HepG2 (cell line): Measurements from ENCODE around the gene ESRP2. TPM values are rescaled to one million over a fixed set of nuclear protein-coding genes. Genes with fewer than 3 reads are reported as not detected.

Experiments
- ASH2L ChIP-seq: fragments of 300-600, 200-600 bp; sonication (generic); IDR thresholded peaks from 2 replicates; pipeline ENCODE4 v1.7.0; 2017; ENCODE audit warnings: low read depth, mild to moderate bottlenecking, moderate library complexity, mixed read lengths, low read length; ENCODE audit not compliant: insufficient read length
- CBX5 ChIP-seq: sonication (generic); formaldehyde crosslinking; IDR thresholded peaks from 2 replicates; pipeline ENCODE4 v1.4.0; 2020; ENCODE audit warnings: missing genetic modification reagents, borderline replicate concordance
- KDM6A ChIP-seq: IDR thresholded peaks from 2 replicates; pipeline ENCODE4 v1.6.1; 2016; ENCODE audit warnings: low read depth
- MAF1 ChIP-seq: sonication (generic); formaldehyde crosslinking; IDR thresholded peaks from 2 replicates; pipeline ENCODE4 v1.5.0; 2020; ENCODE audit warnings: missing genetic modification reagents, borderline replicate concordance
- NFKBIZ ChIP-seq: IDR thresholded peaks from 2 replicates; pipeline ENCODE4 v1.6.1; 2018; ENCODE audit warnings: missing genetic modification reagents, missing compliant biosample characterization
- PREB ChIP-seq: sonication (generic); formaldehyde crosslinking; IDR thresholded peaks from 2 replicates; pipeline ENCODE4 v1.4.0; 2020; ENCODE audit warnings: missing genetic modification reagents
- SP5 ChIP-seq: IDR thresholded peaks from 2 replicates; pipeline ENCODE4 v1.6.1; 2016; ENCODE audit warnings: low read depth, borderline replicate concordance
- TERF1 ChIP-seq: sonication (generic); formaldehyde crosslinking; IDR thresholded peaks from 2 replicates; pipeline ENCODE4 v1.8.0; 2022; ENCODE audit warnings: mild to moderate bottlenecking, missing genetic modification reagents, moderate library complexity
- ZBTB40 ChIP-seq, 2 experiments: fragments of 450-650 bp in 1 of 2; sonication (generic) in 1 of 2; formaldehyde crosslinking in 1 of 2; IDR thresholded peaks; 2 replicates each; pipeline versions ENCODE4 v1.6.1 to v1.8.0; 2016 to 2022; ENCODE audit warnings: antibody characterized with exemption in 1 of 2, mild to moderate bottlenecking in 1 of 2, missing genetic modification reagents in 1 of 2
- ZNF235 ChIP-seq: sonication (generic); formaldehyde crosslinking; IDR thresholded peaks from 2 replicates; pipeline ENCODE4 v1.8.1; 2023; ENCODE audit warnings: mild to moderate bottlenecking, missing genetic modification reagents, borderline replicate concordance
- ZNF260 ChIP-seq: sonication (generic); formaldehyde crosslinking; IDR thresholded peaks from 2 replicates; pipeline ENCODE4 v1.4.0; 2020; ENCODE audit warnings: missing genetic modification reagents, low read depth, mild to moderate bottlenecking, borderline replicate concordance
- ZNF556 ChIP-seq: sonication (generic); formaldehyde crosslinking; IDR thresholded peaks from 2 replicates; pipeline ENCODE4 v1.4.0; 2020; ENCODE audit warnings: mild to moderate bottlenecking, missing genetic modification reagents, borderline replicate concordance
- ZNF615 ChIP-seq: sonication (generic); formaldehyde crosslinking; IDR thresholded peaks from 2 replicates; pipeline ENCODE4 v1.5.0; 2020; ENCODE audit warnings: mild to moderate bottlenecking, missing genetic modification reagents, borderline replicate concordance
- polyA plus RNA-seq, 8 experiments: library from polyadenylated mRNA; depleted of rRNA in 3 of 8; stranded (reverse) in 7 of 8; unstranded in 1 of 8; fragments of >200 nt; fragmentation: Illumina TruSeq in 4 of 8; extraction: Trizol in 4 of 8; gene quantifications; 2 replicates each; pipeline versions ENCODE4 v1.2.1 to v1.2.3, GENCODE V29; 2011 to 2016; ENCODE audit warnings: low read depth in 4 of 8, missing spikeins in 1 of 8, mixed read lengths in 1 of 8; ENCODE audit not compliant: insufficient read depth in 1 of 8
- total RNA-seq, 5 experiments: library from RNA; depleted of rRNA; stranded (reverse); fragments of >200 nt; fragmentation: Illumina TruSeq; extraction: Trizol; gene quantifications; 2 replicates each; pipeline ENCODE4 v1.2.3, GENCODE V29; 2016; ENCODE audit warnings: low read depth in 1 of 5
- TF ChIP-seq, protein P1 (sequence below): sonication (generic); formaldehyde crosslinking; IDR thresholded peaks from 2 replicates; pipeline ENCODE4 v1.5.1; 2020; ENCODE audit warnings: missing genetic modification reagents, mild to moderate bottlenecking, borderline replicate concordance

ESRP2 gene
- total and polyA plus RNA-seq, 2 of the 13 experiments (the other 11 are each of a cell fraction or from before 2014, with no cell fraction given): 21.1 to 32.4 TPM

DNA sequence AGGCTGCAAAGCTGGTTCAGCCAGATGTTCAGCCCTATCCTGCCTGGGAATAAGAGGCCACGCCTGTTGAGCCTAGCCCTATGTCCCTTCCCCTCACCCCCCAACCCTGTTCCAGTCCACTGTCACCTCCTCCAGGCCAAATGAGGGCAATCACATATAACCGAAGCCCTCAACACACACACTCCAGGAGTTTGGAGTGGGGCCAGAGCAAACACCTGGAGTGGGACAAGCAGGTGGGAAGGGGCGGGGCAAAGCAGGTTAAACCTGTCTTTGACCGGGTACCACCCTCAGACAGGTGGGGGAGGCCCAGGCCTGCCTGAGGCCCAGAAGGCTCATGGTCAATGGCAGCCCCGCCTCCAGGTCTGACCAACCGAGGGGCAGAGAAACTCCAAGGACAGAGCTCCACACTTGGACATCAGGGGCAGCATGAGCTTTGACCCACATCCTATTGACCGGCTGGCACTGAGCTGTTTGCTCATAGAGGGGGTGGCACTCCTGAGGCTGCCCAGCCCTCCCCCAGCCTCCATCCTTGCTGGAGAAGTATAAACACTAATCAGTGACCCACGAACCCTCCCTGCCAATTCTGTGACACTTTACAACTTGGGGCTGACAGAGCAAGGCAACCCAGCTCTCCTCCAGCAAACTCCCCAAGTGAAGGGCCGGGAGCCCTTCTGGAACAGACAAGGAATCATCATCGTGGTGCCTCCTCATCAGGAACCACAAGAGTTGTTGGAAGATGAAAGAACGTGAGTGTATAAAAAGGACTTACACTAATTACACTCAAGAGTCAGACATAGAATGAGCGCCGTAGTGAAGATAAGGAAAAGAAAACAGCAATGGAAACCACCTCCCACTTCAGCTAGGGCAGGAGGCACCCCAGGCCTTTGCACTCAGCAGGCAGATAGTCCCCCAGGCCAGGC, 1.5 kb downstream of the ESRP2 start (continued):
- TF ChIP-seq PREB (no peak), CBX5 (CRISPR knock-in tag) (peak; percentile 75), MAF1 (CRISPR knock-in tag) (no peak), ZBTB40 (IDR thresholded peaks at IDR 0.05) (no peak), ZBTB40 (CRISPR knock-in tag; IDR thresholded peaks at IDR 0.05) (no peak), ZNF615 (peak; percentile 52; the same call in 1 of the 2 replicates), ASH2L (peak; percentile 57), KDM6A (CRISPR knock-in tag) (peak; percentile 88), TERF1 (CRISPR knock-in tag) (no peak), ZNF235 (CRISPR knock-in tag) (no peak), NFKBIZ (CRISPR knock-in tag) (peak; percentile 70; the same call in 1 of the 2 replicates), ZNF556 (CRISPR knock-in tag) (peak; percentile 82; the same call in 1 of the 2 replicates), SP5 (CRISPR knock-in tag) (peak; percentile 98), ZNF260 (CRISPR knock-in tag) (no peak)
- TF ChIP-seq, protein P1, sequence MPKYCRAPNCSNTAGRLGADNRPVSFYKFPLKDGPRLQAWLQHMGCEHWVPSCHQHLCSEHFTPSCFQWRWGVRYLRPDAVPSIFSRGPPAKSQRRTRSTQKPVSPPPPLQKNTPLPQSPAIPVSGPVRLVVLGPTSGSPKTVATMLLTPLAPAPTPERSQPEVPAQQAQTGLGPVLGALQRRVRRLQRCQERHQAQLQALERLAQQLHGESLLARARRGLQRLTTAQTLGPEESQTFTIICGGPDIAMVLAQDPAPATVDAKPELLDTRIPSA (CRISPR knock-in tag): no peak; the same call in 1 of the 2 replicates
